Measurements from ENCODE around the gene TMPRSS13. TPM values are rescaled to one million over a fixed set of nuclear protein-coding genes. Genes with fewer than 3 reads are reported as not detected.

TMPRSS13 gene
- total RNA-seq, 4 donors from 2014 or later, result 11.1 to 31.7 (median 21.0) TPM

DNA sequence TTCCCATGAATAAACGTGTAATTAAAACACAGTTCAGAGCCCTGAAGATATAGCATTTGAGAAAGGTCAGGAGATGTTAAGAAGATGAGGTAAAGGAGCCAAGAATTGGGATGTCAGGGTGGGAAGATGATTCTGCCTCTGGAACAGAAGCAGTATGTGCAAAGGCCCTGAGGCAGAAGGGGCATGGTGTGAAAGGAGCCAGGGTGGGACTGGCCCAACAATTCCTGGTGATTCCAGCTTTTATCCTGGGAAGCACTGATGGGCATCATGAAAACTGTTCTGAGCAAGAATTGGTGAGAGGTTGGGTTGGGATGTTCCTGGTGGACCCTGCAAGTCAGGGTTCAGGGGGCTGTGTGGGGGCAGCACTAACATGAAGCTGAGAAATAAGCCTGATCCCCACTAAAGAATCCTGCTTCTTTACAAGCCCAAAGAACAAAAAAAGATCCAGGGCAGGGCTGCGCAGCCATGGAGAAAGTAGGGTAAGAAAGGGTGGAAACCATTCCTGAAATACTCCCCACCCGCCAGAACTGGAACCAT lies 50.2 kb downstream of the TMPRSS13 start:
- Histone ChIP-seq H3K4me1 (peaks cover 22 to 48% (median 31%) of the 10 kb centered on the region in 3 donors), H3K36me3 (no peaks in the 10 kb centered on the region), H3K9me3 (no peaks in the 10 kb centered on the region), H3K27ac (no peak overlapping the region), H3K27me3 (peaks cover 5 to 82% (median 11%) of the 10 kb centered on the region in 4 donors), H3K4me3 (no peak overlapping the region)
- intact Hi-C loops (cut with DNase I), result no loop called here
- no peak for DNase-seq
- 78 to 85% methylated on average over 2 to 3 of the region's 3 CpGs for WGBS, 2 donors
- no peak for TF ChIP-seq POLR2A (IDR thresholded peaks at IDR 0.05)
- TF ChIP-seq, protein P1, sequence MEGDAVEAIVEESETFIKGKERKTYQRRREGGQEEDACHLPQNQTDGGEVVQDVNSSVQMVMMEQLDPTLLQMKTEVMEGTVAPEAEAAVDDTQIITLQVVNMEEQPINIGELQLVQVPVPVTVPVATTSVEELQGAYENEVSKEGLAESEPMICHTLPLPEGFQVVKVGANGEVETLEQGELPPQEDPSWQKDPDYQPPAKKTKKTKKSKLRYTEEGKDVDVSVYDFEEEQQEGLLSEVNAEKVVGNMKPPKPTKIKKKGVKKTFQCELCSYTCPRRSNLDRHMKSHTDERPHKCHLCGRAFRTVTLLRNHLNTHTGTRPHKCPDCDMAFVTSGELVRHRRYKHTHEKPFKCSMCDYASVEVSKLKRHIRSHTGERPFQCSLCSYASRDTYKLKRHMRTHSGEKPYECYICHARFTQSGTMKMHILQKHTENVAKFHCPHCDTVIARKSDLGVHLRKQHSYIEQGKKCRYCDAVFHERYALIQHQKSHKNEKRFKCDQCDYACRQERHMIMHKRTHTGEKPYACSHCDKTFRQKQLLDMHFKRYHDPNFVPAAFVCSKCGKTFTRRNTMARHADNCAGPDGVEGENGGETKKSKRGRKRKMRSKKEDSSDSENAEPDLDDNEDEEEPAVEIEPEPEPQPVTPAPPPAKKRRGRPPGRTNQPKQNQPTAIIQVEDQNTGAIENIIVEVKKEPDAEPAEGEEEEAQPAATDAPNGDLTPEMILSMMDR (IDR thresholded peaks at IDR 0.05), result no peak

DNA sequence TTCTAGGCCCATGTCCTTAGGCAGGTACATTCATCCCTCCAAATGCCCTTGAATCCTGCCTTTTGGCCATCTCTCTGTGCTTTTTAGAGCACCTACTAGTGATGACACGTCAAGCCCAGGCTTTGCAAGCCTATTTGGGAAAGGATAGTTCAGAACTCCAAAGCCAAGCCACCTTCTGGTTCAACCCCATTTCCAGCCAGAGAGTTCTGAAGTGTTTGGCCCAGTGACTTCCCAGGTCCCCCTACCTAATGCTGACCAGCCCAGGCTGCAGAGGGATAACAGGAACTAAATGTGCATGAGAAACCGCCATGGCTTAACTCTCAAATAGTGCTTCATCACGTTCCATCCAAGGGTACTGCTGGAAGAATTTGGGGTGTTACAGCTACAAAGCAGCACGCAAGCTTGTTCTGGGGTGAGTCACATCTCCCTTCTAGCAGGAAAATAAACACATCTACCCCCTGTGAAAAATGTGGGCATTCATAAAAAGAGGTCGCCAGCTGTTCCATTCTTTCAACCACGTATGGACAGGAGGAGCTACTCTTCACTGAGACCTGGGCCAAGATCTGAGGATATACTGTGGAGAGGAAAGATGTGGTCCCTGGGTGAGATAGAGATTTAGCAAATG lies 50.8 kb downstream of the TMPRSS13 start:
- Histone ChIP-seq H3K4me1 (peaks cover 22 to 54% (median 35%) of the 10 kb centered on the region in 3 donors), H3K27me3 (peaks cover 5 to 88% (median 11%) of the 10 kb centered on the region in 4 donors), H3K4me3 (no peak overlapping the region), H3K9me3 (no peaks in the 10 kb centered on the region), H3K36me3 (no peaks in the 10 kb centered on the region), H3K27ac (no peak overlapping the region)
- intact Hi-C loops (cut with DNase I), result no loop called here
- whole genome bisulfite sequencing, 2 donors, result 70 to 91% methylated on average over 6 of the region's 6 CpGs
- no peak for DNase-seq
- no peak for TF ChIP-seq POLR2A (IDR thresholded peaks at IDR 0.05)
- TF ChIP-seq, protein P1 (IDR thresholded peaks at IDR 0.05), result no peak

DNA sequence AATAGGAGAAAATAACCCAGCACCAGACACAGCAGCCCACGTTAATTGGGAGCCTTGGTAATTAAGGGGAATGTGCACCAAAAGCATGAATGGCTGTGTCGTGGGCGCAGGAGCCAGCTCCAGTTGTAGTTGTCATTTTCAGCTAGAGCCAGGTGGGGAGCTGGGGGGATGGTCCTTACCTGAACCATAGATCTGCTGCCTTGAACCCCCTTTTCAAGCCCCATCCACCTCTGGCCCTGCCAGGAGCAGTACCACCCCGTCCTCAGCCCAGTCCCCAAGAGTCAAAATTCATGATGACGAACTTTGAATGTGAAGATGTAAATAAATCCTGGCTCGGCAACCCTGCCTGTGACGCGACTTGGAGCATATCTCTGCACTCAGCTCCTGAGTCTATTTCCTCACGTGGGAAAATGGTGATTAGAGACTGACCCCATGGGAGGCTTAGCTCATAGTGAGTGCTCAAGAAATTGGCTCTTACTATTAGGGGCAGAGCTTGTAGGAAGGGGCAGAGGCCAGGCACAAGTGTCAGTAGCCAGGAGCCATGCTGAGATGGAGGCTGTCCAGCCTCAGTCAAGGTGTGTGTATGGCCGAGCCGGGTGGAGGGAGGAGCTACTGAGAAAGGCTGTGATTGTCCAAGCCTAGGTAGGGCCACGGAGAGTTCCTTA lies 52.0 kb downstream of the TMPRSS13 start:
- TF ChIP-seq, protein P1 (IDR thresholded peaks at IDR 0.05), result no peak
- TF ChIP-seq POLR2A (IDR thresholded peaks at IDR 0.05), result no peak
- Histone ChIP-seq H3K9me3 (no peaks in the 10 kb centered on the region), H3K27me3 (peaks cover 5 to 95% (median 11%) of the 10 kb centered on the region in 4 donors), H3K4me1 (peaks cover 17 to 56% (median 27%) of the 10 kb centered on the region in 3 donors), H3K4me3 (peak overlapping the region; percentile 28 to 75 (median 50)), H3K27ac (peak overlapping the region in 3 of 4 donors; percentile 8 to 64 (median 24)), H3K36me3 (no peaks in the 10 kb centered on the region)
- intact Hi-C loops (cut with DNase I), result no loop called here
- DNase-seq, result no peak
- 37 to 60% methylated on average over 6 to 10 of the region's 12 CpGs for WGBS, 2 donors

DNA sequence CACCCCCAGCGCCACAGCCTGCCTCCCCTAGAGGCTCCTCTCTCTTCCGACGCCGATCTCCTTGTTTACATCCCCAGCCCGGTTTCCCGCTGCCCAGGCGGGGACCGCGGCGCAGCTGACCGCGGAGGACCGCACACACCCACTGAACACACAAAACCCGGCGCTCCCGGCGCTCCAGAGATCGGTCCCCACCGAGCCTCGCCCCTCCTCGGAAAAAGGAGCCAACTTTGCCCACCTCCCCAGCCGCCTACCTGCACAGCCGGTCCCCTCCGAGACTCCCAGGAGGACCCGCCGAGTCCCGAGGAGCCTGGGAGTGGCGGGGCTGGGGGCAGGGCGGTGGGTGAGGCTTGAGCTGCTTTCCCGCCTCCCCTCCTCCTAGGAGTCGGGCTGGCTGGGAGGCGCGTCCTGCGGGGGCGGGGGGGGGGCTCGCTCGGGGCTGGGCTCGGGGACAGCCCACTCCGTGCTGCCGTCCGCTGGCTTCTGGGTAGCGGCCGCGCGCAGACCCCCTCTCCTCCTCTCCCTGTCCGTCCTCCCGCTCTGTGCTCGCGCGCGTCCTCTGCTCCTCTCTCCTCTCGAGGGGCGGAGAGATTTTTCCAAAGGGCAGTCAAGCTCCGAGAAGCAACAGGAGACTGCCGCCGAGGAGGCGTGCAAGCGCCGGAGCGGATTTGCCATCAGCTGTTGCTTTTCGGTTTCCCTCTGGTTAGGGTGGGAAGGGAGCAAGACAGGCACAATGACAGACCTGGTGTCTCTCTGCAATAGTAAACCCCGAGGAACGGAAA lies 52.7 kb downstream of the TMPRSS13 start, which contains the start of gene FXYD6:
Gene FXYD6, minus strand, starts transcription at position 318 of the 779 bp plus-strand sequence. CDS start 33,882 bp downstream, outside the sequence.
- WGBS, 2 donors, result 0% methylated on average over 2 to 12 of the region's 63 CpGs
- DNase-seq, result no peak
- Histone ChIP-seq H3K27me3 (peaks cover 5 to 98% (median 11%) of the 10 kb centered on the region in 4 donors), H3K27ac (peak within 1 kb of the TSS in 3 of 4 donors; percentile 8 to 64 (median 59)), H3K36me3 (no peaks in the 10 kb centered on the region), H3K4me3 (peak within 1 kb of the TSS; percentile 28 to 75 (median 50)), H3K4me1 (peaks cover 16 to 59% (median 26%) of the 10 kb centered on the region in 3 donors), H3K9me3 (no peaks in the 10 kb centered on the region)
- intact Hi-C loops (cut with DNase I), result no loop called here
- TF ChIP-seq POLR2A (IDR thresholded peaks at IDR 0.05), result no peak
- TF ChIP-seq, protein P1 (IDR thresholded peaks at IDR 0.05), result no peak

All from esophagus squamous epithelium (tissue), 5 donors.